Prostate gland (tissue), 2 donors: ENCODE measurements around the gene UBE3D. TPM values are rescaled to one million over a fixed set of nuclear protein-coding genes. Genes with fewer than 3 reads are reported as not detected.

Experiments
- DNase-seq: peaks from one replicate; pipeline ENCODE4 v3.0.0-alpha.2; 2019; ENCODE audit warnings: low spot score
- H3K27ac ChIP-seq, 2 donors: fragments of 200-600 bp; sonication (generic); 2 replicates each; pipeline ENCODE4 v1.5.1; 2017 to 2019
- H3K27me3 ChIP-seq: fragments of 200-600 bp; sonication (generic); replicated peaks from 2 replicates; pipeline ENCODE4 v1.5.1; 2019; ENCODE audit not compliant: insufficient read depth
- H3K36me3 ChIP-seq, 2 donors: fragments of 200-600 bp; sonication (generic); 1 replicate in 1 of 2; 2 replicates in 1 of 2; pipeline versions ENCODE4 v1.5.1 to v1.8.1; 2017 to 2019
- H3K4me1 ChIP-seq: fragments of 200-600 bp; sonication (generic); replicated peaks from 2 replicates; pipeline ENCODE4 v1.5.1; 2019
- H3K4me3 ChIP-seq, 2 donors: fragments of 200-600 bp; sonication (generic); 2 replicates each; pipeline ENCODE4 v1.5.1; 2017 to 2019
- H3K9me3 ChIP-seq: fragments of 200-600 bp; sonication (generic); 2 replicates; pipeline ENCODE4 v1.5.1; 2017
- CTCF ChIP-seq, 4 experiments: fragments of 200-600 bp in 2 of 4; fragments of 450-650 bp in 2 of 4; sonication (generic) in 2 of 4; IDR thresholded peaks; 1 replicate in 3 of 4; 2 replicates in 1 of 4; pipeline ENCODE4 v1.5.1; 2016 to 2019; ENCODE audit warnings: antibody characterized with exemption in 4 of 4, mild to moderate bottlenecking in 2 of 4, moderate library complexity in 2 of 4
- POLR2A ChIP-seq: fragments of 450-650 bp; IDR thresholded peaks from one replicate; pipeline ENCODE4 v1.6.1; 2016; ENCODE audit warnings: antibody characterized with exemption, mild to moderate bottlenecking
- POLR2AphosphoS5 ChIP-seq: sonication (generic); formaldehyde crosslinking; IDR thresholded peaks from one replicate; pipeline ENCODE4 v1.6.1; 2017; ENCODE audit warnings: antibody characterized with exemption
- WGBS: methylation state at CpG from one replicate; pipeline ENCODE4 v1.1.5; 2018; 5-methylcytosine and 5-hydroxymethylcytosine counted together
- intact Hi-C: fragments of 100-400 bp; cut with DNase I; formaldehyde crosslinking; loops from one replicate; pipeline ENCODE4 v1.14.2; 2022
- total RNA-seq, 2 donors: library from RNA; depleted of rRNA; stranded (reverse); fragments of >200 nt; gene quantifications; one replicate each; pipeline ENCODE4 v1.1.0, GENCODE V29; 2016

Gene UBE3D
- total RNA-seq, 2 donors from 2014 or later: 3.1 to 6.0 TPM

GRCh38 chr6:82921258-82921657 is 144.4 kb downstream of the UBE3D start:
- no peak overlapping the region for H3K27ac ChIP-seq
- 83% methylated on average over 1 of the region's 1 CpG for WGBS
- no peaks in the 10 kb centered on the region for H3K27me3 ChIP-seq
- no peak for DNase-seq
- TF ChIP-seq CTCF (IDR thresholded peaks at IDR 0.05): no peak
- no peak for TF ChIP-seq POLR2A
- no peak for TF ChIP-seq POLR2AphosphoS5
- no peaks in the 10 kb centered on the region for H3K4me1 ChIP-seq
- H3K4me3 ChIP-seq: no peak overlapping the region
- H3K36me3 ChIP-seq: no peaks in the 10 kb centered on the region
- H3K9me3 ChIP-seq: no peaks in the 10 kb centered on the region
- intact Hi-C loops: no loop called here

DNA sequence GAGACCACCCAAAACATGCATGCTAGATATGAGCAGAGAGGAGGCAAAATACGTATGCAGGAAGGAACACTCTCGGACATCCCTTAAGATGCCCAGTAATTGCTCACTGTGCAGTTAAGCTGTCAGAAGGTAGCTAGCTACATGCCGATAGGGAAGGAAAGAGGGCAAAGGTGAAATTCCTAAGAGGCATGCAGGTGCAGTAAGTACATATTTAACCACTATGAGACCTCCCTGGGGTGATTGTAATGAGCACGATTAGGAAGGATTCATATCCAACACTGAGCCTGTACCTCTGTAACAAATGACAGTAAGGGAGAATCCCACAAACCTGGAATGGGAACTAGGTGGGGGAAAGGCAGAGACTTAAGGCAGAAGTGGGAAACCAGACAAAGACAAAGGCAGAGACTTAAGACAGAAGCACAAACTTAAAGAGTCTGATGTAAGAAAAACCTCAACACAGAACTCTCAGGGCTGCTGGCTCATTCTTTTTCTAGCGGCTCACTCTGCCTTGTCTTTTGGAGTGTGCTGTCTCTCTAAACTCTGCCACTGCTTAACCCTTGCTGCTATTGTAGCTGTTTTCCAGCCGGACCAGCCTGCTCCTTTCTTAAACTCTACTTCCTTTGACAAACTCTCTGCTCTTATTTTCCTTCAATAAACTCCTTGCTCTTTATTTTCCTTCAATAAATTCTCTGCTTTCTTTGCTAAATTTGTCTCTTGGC is 148.1 kb downstream of the UBE3D start:
- Histone ChIP-seq H3K27ac (no peak overlapping the region), H3K4me3 (no peak overlapping the region), H3K36me3 (no peaks in the 10 kb centered on the region), H3K9me3 (no peaks in the 10 kb centered on the region), H3K27me3 (no peaks in the 10 kb centered on the region), H3K4me1 (no peaks in the 10 kb centered on the region)
- WGBS: 47% methylated on average over 6 of the region's 6 CpGs
- DNase-seq: no peak
- TF ChIP-seq POLR2AphosphoS5 (no peak), CTCF (IDR thresholded peaks at IDR 0.05) (no peak), POLR2A (no peak)
- intact Hi-C loops: no loop called here

GRCh38 chr6:82915666-82916065 is 150.0 kb downstream of the UBE3D start:
- DNase-seq: no peak
- Histone ChIP-seq H3K9me3 (no peaks in the 10 kb centered on the region), H3K36me3 (no peaks in the 10 kb centered on the region), H3K4me3 (no peak overlapping the region), H3K4me1 (no peaks in the 10 kb centered on the region), H3K27me3 (no peaks in the 10 kb centered on the region), H3K27ac (no peak overlapping the region)
- intact Hi-C loops: no loop called here
- no peak for TF ChIP-seq CTCF (IDR thresholded peaks at IDR 0.05)
- TF ChIP-seq POLR2A: no peak
- TF ChIP-seq POLR2AphosphoS5: no peak

- WGBS: 97% methylated on average over 4 of the region's 4 CpGs
- H3K27me3 ChIP-seq: no peaks in the 10 kb centered on the region
- H3K27ac ChIP-seq: no peak overlapping the region
- H3K4me3 ChIP-seq: no peak overlapping the region
- no peaks in the 10 kb centered on the region for H3K4me1 ChIP-seq
- TF ChIP-seq POLR2AphosphoS5 (no peak), CTCF (IDR thresholded peaks at IDR 0.05) (no peak), POLR2A (no peak)
- DNase-seq: no peak
- intact Hi-C loops: no loop called here
- no peaks in the 10 kb centered on the region for H3K36me3 ChIP-seq
- no peaks in the 10 kb centered on the region for H3K9me3 ChIP-seq
Measured at GRCh38 chr6:82914511-82914910, 151.1 kb downstream of the UBE3D start.

DNA sequence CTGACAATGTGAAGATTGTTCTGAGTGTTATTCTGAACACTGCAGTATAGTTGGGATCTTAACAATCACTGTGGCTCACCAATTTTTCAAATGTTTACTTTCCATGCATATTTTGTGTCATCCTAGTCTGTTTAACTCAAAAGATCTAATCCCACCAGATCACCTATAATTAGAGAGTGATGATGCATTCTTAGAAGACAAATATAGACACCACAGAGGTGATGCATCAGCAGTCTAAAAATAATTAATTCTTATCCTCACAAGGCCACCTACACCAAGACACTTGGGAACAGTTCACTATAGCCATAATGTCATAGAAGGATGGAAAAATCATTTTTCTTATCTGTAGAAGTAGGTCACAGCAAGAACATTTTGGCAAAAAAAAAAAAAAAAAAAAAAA is 154.8 kb downstream of the UBE3D start:
- intact Hi-C loops: no loop called here

More for the DNA sequence above, 154.8 kb downstream of the UBE3D start:
- no peak for DNase-seq
- Histone ChIP-seq H3K4me1 (no peaks in the 10 kb centered on the region), H3K36me3 (no peaks in the 10 kb centered on the region), H3K4me3 (no peak overlapping the region), H3K27ac (no peak overlapping the region), H3K27me3 (no peaks in the 10 kb centered on the region), H3K9me3 (no peaks in the 10 kb centered on the region)
- TF ChIP-seq CTCF (IDR thresholded peaks at IDR 0.05): no peak
- TF ChIP-seq POLR2A: no peak
- no peak for TF ChIP-seq POLR2AphosphoS5
